Activated CD8-positive, alpha-beta memory T cell treated with anti-CD3 and anti-CD28 coated beads, Interleukin-2, amount 50 U/mL, for 24 hours (primary cell): ENCODE measurements around the gene SLC39A13.

Experiments
- DNase-seq: peaks from one replicate; pipeline ENCODE4 v3.0.0-alpha.2; 2020; ENCODE audit errors: extremely low read depth

SLC39A13 gene

DNA sequence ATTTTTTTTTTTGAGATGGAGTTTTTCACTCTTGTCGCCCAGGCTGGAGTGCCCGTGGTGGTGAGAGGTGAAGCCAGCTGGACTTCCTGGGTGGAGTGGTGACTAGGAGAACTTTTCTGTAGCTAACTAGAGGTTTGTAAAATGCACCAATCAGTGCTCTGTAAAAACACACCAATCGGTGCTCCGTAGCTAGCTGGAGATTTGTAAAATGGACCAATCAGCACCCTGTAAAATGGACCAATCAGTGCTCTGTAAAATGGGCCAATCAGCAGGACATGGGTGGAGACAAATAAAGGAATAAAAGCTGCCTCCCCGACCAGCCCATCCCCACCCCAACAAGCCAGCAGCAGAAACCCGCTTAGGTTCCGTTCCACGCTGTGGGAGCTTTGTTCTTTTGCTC, 45.0 kb downstream of the SLC39A13 start:
- no peak for DNase-seq

DNA sequence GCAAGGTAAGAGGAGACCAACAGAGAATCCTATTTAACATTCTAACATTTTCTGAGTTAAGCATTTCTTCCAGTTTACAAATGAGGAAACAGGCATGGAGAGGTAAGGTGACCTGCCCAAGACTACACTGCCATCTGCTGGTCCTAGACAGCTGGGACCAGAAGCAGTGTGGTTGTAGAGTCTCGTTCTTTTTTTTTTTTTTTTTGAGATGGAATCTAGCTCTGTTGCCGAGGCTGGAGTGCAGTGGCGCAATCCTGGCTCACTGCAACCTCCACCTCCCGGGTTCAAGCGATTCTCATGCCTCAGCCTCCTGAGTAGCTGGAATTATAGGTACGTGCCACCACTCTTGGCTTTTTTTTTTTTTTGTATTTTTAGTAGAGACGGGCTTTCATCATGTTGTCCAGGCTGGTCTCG, 45.9 kb downstream of the SLC39A13 start:
- peak; percentile 15 for DNase-seq

DNA sequence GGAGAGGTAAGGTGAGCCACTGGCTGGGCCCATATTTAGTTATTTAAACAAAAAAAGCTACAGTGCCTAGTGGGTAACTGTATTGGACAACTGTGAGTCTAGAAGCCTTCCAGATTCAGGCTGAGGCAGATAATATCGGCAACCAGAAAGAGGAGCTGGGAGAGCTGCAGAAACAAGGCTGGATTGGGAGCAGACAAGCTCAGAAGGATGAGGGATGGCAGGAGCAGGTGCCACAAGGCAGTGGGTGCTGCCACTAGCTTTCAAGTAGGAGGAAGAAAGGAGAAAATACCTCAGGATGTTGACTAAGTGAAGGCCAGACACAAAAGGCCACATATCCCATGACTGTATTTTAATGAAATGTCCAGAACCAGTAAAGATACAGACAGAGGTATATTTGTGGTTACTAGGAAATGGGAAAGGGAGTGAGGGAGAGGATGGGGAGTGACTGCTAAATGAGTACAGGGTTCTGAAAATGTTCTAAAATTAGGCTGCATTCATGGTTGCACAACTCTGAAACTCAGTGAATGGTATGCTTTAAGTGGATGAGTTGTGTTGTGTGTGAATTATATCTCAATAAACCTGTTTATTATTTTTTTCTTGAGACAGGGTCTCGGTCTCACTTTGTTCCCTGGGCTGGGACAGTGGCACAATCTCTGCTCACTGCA, 52.3 kb downstream of the SLC39A13 start:
- DNase-seq: no peak

DNA sequence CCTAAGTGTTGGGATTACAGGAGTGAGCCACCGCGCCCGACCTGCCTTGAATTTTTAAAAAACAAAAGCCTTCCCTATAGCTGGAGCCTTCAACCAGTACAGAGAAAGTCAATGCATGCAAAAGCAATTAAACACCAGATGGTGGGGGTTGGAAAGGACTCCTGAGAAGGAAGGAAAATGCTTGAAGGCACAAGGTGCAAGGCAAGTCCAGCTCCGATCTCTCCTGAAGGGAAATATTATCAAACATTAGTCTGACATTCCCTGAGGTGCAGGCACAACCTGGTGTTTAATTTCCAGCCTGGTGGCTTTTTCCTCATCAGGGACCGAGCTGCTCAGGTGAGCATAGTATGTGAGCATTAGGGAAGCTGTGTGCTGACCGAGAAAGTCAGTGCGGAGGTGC, 53.5 kb downstream of the SLC39A13 start:
- no peak for DNase-seq

DNA sequence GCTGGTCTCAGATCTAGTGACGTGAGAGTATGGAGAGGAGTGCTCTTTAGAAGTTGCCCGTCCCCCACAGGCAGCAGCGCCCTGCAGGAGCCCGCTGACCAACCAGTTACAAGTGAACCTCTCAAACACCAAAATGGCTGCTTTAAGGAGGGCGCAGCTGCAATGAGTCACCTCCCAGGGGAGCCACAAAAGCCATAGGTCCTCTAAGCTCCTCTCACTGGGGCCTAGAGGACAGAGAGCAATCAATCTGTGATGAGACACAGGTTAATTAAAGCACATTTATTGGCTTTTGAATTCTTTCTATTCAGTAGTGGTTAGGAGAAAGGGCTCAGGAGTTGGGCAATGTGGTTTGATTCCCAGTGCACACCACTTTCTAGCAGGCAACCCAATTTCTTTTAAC, 56.1 kb downstream of the SLC39A13 start:
- no peak for DNase-seq
